Keratinocyte (primary cell): ENCODE measurements around the gene LRRC4C. TPM values are rescaled to one million over a fixed set of nuclear protein-coding genes. Genes with fewer than 3 reads are reported as not detected.

ENCODE experiments used
- DNase-seq: peaks from one replicate; pipeline ENCODE4 v3.0.0-alpha.2; 2011; ENCODE audit warnings: low read depth, missing footprints, low spot score
- FAIRE-seq: peaks from 2 replicates; lab custom pipeline; 2011; peaks lifted over from hg19 to GRCh38; lab: Jason Lieb, UNC
- H2AFZ ChIP-seq: 2 replicates; pipeline ENCODE4 v1.6.0; 2012; ENCODE audit warnings: low read length, control low read depth, inconsistent platforms; ENCODE audit not compliant: control insufficient read depth
- H3K27ac ChIP-seq: 2 replicates; pipeline ENCODE4 v1.5.1; 2011; ENCODE audit warnings: low read length; ENCODE audit not compliant: control insufficient read depth, insufficient read depth
- H3K27me3 ChIP-seq: 3 replicates; pipeline ENCODE4 v1.6.0; 2011; ENCODE audit warnings: low read length; ENCODE audit not compliant: control insufficient read depth, insufficient read depth; ENCODE audit errors: extremely low read depth
- H3K36me3 ChIP-seq, 2 experiments: 2 replicates in 1 of 2; 3 replicates in 1 of 2; pipeline ENCODE4 v1.5.1; 2011; ENCODE audit warnings: low read length in 2 of 2, mild to moderate bottlenecking in 1 of 2; ENCODE audit not compliant: control insufficient read depth in 2 of 2, insufficient read depth in 2 of 2; ENCODE audit errors: extremely low read depth in 1 of 2
- H3K4me1 ChIP-seq: 3 replicates; pipeline ENCODE4 v1.5.1; 2011; ENCODE audit warnings: low read length; ENCODE audit not compliant: control insufficient read depth, insufficient read depth; ENCODE audit errors: extremely low read depth
- H3K4me2 ChIP-seq: 3 replicates; pipeline ENCODE4 v1.6.0; 2011; ENCODE audit warnings: low read depth, low read length; ENCODE audit not compliant: control insufficient read depth, insufficient read depth; ENCODE audit errors: extremely low read depth
- H3K4me3 ChIP-seq, 3 experiments: fragments of 200-600 bp in 1 of 3; sonication (generic) in 1 of 3; 2 replicates in 2 of 3; 3 replicates in 1 of 3; pipeline ENCODE4 v1.5.1; 2011 to 2016; ENCODE audit warnings: low read length in 3 of 3, mild to moderate bottlenecking in 3 of 3, control low read depth in 2 of 3, inconsistent platforms in 1 of 3, low read depth in 1 of 3, mixed read lengths in 1 of 3, mixed run types in 1 of 3, moderate library complexity in 1 of 3; ENCODE audit not compliant: control insufficient read depth in 2 of 3, insufficient read depth in 2 of 3; ENCODE audit errors: extremely low read depth in 1 of 3
- H3K79me2 ChIP-seq: 2 replicates; pipeline ENCODE4 v1.6.0; 2012; ENCODE audit warnings: low read length; ENCODE audit not compliant: control insufficient read depth, insufficient read depth
- H3K9ac ChIP-seq: 3 replicates; pipeline ENCODE4 v1.6.0; 2011; ENCODE audit warnings: low read length; ENCODE audit not compliant: control insufficient read depth, insufficient read depth; ENCODE audit errors: extremely low read depth
- H3K9me1 ChIP-seq: 3 replicates; pipeline ENCODE4 v1.6.0; 2011; ENCODE audit warnings: low read length; ENCODE audit not compliant: control insufficient read depth, insufficient read depth; ENCODE audit errors: extremely low read depth
- H3K9me3 ChIP-seq: 2 replicates; pipeline ENCODE4 v1.5.1; 2012; ENCODE audit warnings: low read depth, low read length; ENCODE audit not compliant: control insufficient read depth
- H4K20me1 ChIP-seq: 3 replicates; pipeline ENCODE4 v1.6.0; 2011; ENCODE audit warnings: low read length; ENCODE audit not compliant: control insufficient read depth, insufficient read depth; ENCODE audit errors: extremely low read depth
- EZH2 ChIP-seq: IDR thresholded peaks from one replicate; pipeline ENCODE4 v1.6.1; 2012; ENCODE audit warnings: inconsistent platforms, mild to moderate bottlenecking, low read length, moderate library complexity
- dilution Hi-C: fragments of 300-500 bp; cut with MboI; formaldehyde crosslinking; loops from one replicate; pipeline ENCODE4 v1.7.0; 2020; ENCODE audit warnings: low sequenced_read_pairs; ENCODE audit not compliant: extremely low pct_ligation_motif_present
- polyA plus RNA-seq, 5 experiments: library from polyadenylated mRNA; depleted of rRNA in 3 of 5; stranded (reverse) in 3 of 5; stranded (forward) in 1 of 5; unstranded in 1 of 5; fragments of >200 nt; gene quantifications; 1 replicate in 1 of 5; 2 replicates in 3 of 5; 3 replicates in 1 of 5; pipeline versions ENCODE4 v1.2.1 to v1.2.3, GENCODE V29; 2011 to 2012; ENCODE audit warnings: missing spikeins in 2 of 5, low read depth in 1 of 5, low replicate concordance in 1 of 5
- TF ChIP-seq, protein P1 (sequence below), 3 experiments: IDR thresholded peaks in 1 of 3; conservative IDR thresholded peaks in 1 of 3; optimal IDR thresholded peaks in 1 of 3; 2 replicates in 2 of 3; 3 replicates in 1 of 3; pipeline versions ENCODE3 to v1.5.1; 2011; ENCODE audit warnings: low read length in 3 of 3, mild to moderate bottlenecking in 3 of 3, moderate library complexity in 2 of 3, control low read depth in 1 of 3, inconsistent platforms in 1 of 3; ENCODE audit not compliant: insufficient read depth in 2 of 3; ENCODE audit errors: extremely low read depth in 1 of 3

Gene LRRC4C
- polyA plus RNA-seq, 1 donor (not counting 4 experiments of a cell fraction or from before 2014, with no cell fraction given) = not detected

DNA sequence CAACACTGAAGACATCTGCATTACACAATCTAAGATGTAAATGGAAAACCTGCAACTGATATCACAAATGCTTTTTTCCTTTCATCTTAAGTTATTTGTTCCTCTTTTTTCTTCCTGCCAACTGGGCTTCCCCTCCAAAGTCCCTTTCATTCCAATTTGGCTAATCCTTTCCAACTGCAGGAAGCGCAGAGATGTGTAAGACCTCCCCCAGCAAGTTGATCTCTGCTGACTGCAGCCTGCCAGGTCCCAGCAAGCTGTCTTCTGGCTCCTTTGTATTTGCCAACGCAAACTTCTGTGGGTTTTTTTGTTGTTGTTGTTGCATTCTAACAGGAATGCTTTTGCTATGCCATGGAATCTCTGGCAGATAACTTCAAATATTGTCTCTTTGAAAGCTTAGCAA is 38.5 kb upstream of the LRRC4C start:
- Histone ChIP-seq H3K9ac (no peak overlapping the region), H3K9me1 (no peaks in the 10 kb centered on the region), H3K27me3 (no peaks in the 10 kb centered on the region), H3K27ac (no peak overlapping the region), H3K4me2 (no peak overlapping the region), H3K4me3 (no peak overlapping the region), H3K4me1 (no peaks in the 10 kb centered on the region), H3K9me3 (no peaks in the 10 kb centered on the region), H3K36me3 (no peaks in the 10 kb centered on the region), H2AFZ (no peak overlapping the region), H3K79me2 (no peaks in the 10 kb centered on the region), H4K20me1 (no peaks in the 10 kb centered on the region)
- FAIRE-seq = no peak
- TF ChIP-seq EZH2 = no peak
- TF ChIP-seq, protein P1, sequence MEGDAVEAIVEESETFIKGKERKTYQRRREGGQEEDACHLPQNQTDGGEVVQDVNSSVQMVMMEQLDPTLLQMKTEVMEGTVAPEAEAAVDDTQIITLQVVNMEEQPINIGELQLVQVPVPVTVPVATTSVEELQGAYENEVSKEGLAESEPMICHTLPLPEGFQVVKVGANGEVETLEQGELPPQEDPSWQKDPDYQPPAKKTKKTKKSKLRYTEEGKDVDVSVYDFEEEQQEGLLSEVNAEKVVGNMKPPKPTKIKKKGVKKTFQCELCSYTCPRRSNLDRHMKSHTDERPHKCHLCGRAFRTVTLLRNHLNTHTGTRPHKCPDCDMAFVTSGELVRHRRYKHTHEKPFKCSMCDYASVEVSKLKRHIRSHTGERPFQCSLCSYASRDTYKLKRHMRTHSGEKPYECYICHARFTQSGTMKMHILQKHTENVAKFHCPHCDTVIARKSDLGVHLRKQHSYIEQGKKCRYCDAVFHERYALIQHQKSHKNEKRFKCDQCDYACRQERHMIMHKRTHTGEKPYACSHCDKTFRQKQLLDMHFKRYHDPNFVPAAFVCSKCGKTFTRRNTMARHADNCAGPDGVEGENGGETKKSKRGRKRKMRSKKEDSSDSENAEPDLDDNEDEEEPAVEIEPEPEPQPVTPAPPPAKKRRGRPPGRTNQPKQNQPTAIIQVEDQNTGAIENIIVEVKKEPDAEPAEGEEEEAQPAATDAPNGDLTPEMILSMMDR (optimal IDR thresholded peaks at IDR 0.05 in 1 of 3, IDR thresholded peaks at IDR 0.05 in 1 of 3, conservative IDR thresholded peaks at IDR 0.05 in 1 of 3; ENCODE audit: extremely low read depth in 1 of 3, insufficient read depth in 2 of 3, low read length in 3 of 3) = no peak
- dilution Hi-C loops = no loop called here
- no peak for DNase-seq

- Histone ChIP-seq H3K27me3 (no peaks in the 10 kb centered on the region), H3K9me3 (no peaks in the 10 kb centered on the region), H3K4me2 (no peak overlapping the region), H3K4me1 (no peaks in the 10 kb centered on the region), H4K20me1 (no peaks in the 10 kb centered on the region), H3K9me1 (no peaks in the 10 kb centered on the region), H3K27ac (no peak overlapping the region), H3K79me2 (no peaks in the 10 kb centered on the region), H3K36me3 (no peaks in the 10 kb centered on the region), H3K9ac (no peak overlapping the region), H2AFZ (no peak overlapping the region), H3K4me3 (no peak overlapping the region)
- no peak for TF ChIP-seq EZH2
- TF ChIP-seq, protein P1 (optimal IDR thresholded peaks at IDR 0.05 in 1 of 3, IDR thresholded peaks at IDR 0.05 in 1 of 3, conservative IDR thresholded peaks at IDR 0.05 in 1 of 3; ENCODE audit: extremely low read depth in 1 of 3, insufficient read depth in 2 of 3, low read length in 3 of 3) = no peak
- no peak for DNase-seq
- no peak for FAIRE-seq
- dilution Hi-C loops = no loop called here
Observed at GRCh38 chr11:41494716-41495115, 35.3 kb upstream of the LRRC4C start.
